ENCODE measurements around the gene GPR55. TPM values are rescaled to one million over a fixed set of nuclear protein-coding genes. Genes with fewer than 3 reads are reported as not detected.

GPR55 gene
- total and polyA plus RNA-seq, 10 of the 15 experiments (the other 5 are each of a cell fraction or from before 2014, with no cell fraction given): 2.1 to 30.1 (median 16.2) TPM

GRCh38 chr2:230925879-230926765 is 1.1 kb upstream of the GPR55 start (continued):
- TF ChIP-seq HSF1 (IDR thresholded peaks at IDR 0.05; ENCODE audit: low read depth, low read length): no peak
- TF ChIP-seq MEF2B (IDR thresholded peaks at IDR 0.05; ENCODE audit: partially characterized antibody, poor library complexity, severe bottlenecking): peak; percentile 79
- no peak for TF ChIP-seq NFIC (IDR thresholded peaks at IDR 0.05; ENCODE audit: low read depth, low read length)
- TF ChIP-seq RELA (IDR thresholded peaks at IDR 0.05; ENCODE audit: borderline replicate concordance, partially characterized antibody): peak; percentile 19
- TF ChIP-seq ZNF24 (IDR thresholded peaks at IDR 0.05): no peak
- TF ChIP-seq MTA2 (IDR thresholded peaks at IDR 0.05; ENCODE audit: low read depth): peak; percentile 74
- no peak for TF ChIP-seq CHD4 (IDR thresholded peaks at IDR 0.05)
- TF ChIP-seq ZBTB11 (CRISPR knock-in tag; IDR thresholded peaks at IDR 0.05): no peak
- no peak for TF ChIP-seq SMAD1 (IDR thresholded peaks at IDR 0.05; ENCODE audit: low read depth, partially characterized antibody)
- no peak for TF ChIP-seq ZSCAN29 (IDR thresholded peaks at IDR 0.05)
- no peak for TF ChIP-seq EGR1 (IDR thresholded peaks at IDR 0.05; ENCODE audit: borderline replicate concordance in 1 of 2, low read depth in 2 of 2, low read length in 2 of 2)
- TF ChIP-seq ELK1 (IDR thresholded peaks at IDR 0.05; ENCODE audit: low read depth, low read length): no peak
- TF ChIP-seq YY1 (IDR thresholded peaks at IDR 0.05; ENCODE audit: low read depth, low read length): no peak; the same call in 1 of the 2 replicates
- no peak for TF ChIP-seq RB1 (IDR thresholded peaks at IDR 0.05; ENCODE audit: borderline replicate concordance)
- TF ChIP-seq TCF12 (IDR thresholded peaks at IDR 0.05; ENCODE audit: low read depth, low read length): peak; percentile 80
- TF ChIP-seq MYC (IDR thresholded peaks at IDR 0.05; ENCODE audit: insufficient read depth, insufficient read length, insufficient replicate concordance, low read length, severe bottlenecking): no peak
- no peak for TF ChIP-seq ASH2L (IDR thresholded peaks at IDR 0.05; ENCODE audit: borderline replicate concordance, low read depth)
- no peak for TF ChIP-seq RFX5 (IDR thresholded peaks at IDR 0.05; ENCODE audit: low read depth, low read length)
- TF ChIP-seq ZNF592 (IDR thresholded peaks at IDR 0.05): peak; percentile 9; the same call in 1 of the 2 replicates
